Fibroblast of villous mesenchyme (primary cell): ENCODE measurements around the gene RAB31. TPM values are rescaled to one million over a fixed set of nuclear protein-coding genes. Genes with fewer than 3 reads are reported as not detected.

Source experiments
- DNase-seq: peaks from one replicate; pipeline ENCODE4 v3.0.0-alpha.2; 2010; ENCODE audit warnings: low read depth
- H3K4me3 ChIP-seq: 2 replicates; pipeline ENCODE4 v1.5.1; 2011; ENCODE audit warnings: low read depth, mild to moderate bottlenecking, low read length
- CTCF ChIP-seq: IDR thresholded peaks from 2 replicates; pipeline ENCODE4 v1.5.1; 2012; ENCODE audit warnings: low read depth, mild to moderate bottlenecking, low read length; ENCODE audit not compliant: insufficient read depth
- small RNA-seq: library from RNA; depleted of rRNA; stranded (forward); fragments of <200 nt; gene quantifications from one replicate; pipeline ENCODE3, GENCODE V24; 2012
- total RNA-seq: library from RNA; depleted of rRNA; stranded (reverse); fragments of >200 nt; gene quantifications from 2 replicates; pipeline ENCODE4 v1.2.3, GENCODE V29; 2012

Gene RAB31
- total RNA-seq, 1 donor, result 34.5 TPM

GRCh38 chr18:9902832-9903231, 194.7 kb downstream of the RAB31 start:
- peak; percentile 52 for DNase-seq
- TF ChIP-seq CTCF, result no peak
- no peak overlapping the region for H3K4me3 ChIP-seq

DNA sequence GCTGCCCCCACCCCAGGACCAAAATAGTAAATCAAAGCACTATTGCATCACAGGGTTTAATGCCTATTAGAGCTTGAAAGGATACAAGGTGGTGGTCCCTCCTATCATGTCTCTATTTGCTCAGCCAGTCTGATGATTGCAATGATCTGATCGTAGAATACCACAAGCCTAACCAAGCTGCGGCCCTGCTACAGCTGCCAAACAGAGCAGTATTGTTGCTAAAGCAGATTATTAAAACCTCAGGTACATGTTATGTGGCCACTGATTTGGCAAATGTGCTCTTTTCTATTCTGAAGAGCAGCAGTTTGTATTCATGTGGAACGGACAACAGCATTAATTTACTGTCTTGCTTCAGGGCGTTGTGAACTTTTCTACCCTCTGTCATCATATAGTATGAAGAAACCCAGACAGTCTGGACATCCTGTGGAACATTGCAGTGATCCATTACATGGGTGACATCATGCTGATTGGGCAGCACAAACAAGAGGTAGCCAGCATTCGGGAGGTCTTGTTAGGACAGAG, 197.4 kb downstream of the RAB31 start:
- H3K4me3 ChIP-seq, result no peak overlapping the region
- no peak for TF ChIP-seq CTCF
- peak; percentile 90 for DNase-seq

DNA sequence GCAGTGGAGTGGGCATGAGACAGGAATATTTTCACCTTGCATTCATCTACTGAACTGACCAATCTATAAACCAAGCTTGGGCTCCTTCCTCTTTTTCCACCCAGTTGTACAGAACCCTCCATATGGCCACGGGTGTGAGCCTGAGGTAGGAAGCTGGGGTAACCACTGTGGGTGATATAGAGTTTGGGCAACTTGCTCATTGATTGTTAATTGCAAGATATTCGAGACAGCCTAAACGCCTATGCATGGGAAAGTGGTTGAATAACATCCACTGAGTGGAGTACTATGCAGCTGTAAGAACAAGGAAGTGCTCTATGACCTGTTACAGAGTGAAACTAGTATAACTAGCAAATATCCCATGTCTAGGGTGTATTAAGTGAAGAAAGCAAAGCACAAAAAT, 198.4 kb downstream of the RAB31 start:
- no peak for TF ChIP-seq CTCF
- no peak overlapping the region for H3K4me3 ChIP-seq
- DNase-seq, result no peak

GRCh38 chr18:9907867-9908266, 199.8 kb downstream of the RAB31 start:
- no peak for TF ChIP-seq CTCF

DNA sequence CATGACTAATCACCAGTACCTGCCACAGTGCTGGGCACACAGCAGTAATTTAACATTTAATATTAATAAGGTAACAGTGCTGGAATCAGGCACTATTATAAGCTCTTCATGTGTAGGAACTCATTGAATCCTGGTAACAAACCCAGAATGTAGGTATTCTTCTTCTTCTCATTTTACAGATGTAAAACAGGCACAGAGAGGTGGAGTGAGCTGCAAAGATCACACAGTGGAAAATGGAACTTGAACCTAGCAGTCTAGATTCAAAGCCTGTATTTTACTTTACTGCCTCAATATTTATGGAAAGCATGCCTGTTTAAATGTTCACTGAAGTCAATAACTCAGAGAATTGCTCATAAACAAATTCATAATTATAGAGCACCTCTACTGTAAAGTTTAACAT, 202.0 kb downstream of the RAB31 start:
- no peak overlapping the region for H3K4me3 ChIP-seq
- DNase-seq, result no peak
- no peak for TF ChIP-seq CTCF

More at GRCh38 chr18:9907867-9908266, 199.8 kb downstream of the RAB31 start:
- no peak for DNase-seq
- H3K4me3 ChIP-seq, result no peak overlapping the region

DNA sequence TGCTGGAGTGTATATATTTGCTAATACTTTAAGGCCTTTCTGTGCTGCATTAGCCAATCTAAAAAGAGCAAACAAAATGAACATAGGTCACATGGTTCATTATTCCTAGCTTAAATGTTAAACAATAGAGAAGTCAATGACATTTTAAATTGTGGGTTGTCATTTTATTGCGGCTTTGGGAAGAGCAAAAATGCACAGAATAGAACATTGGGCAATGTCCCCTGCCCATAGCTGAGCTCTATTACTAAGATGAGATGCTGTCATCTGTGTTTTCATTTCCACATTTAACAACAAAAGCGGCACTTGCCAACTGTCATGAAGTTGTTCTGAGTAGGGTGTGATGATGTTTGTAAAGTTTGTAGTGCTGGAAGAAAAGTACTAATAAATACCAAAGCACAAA, 202.6 kb downstream of the RAB31 start:
- no peak for DNase-seq
- H3K4me3 ChIP-seq, result no peak overlapping the region
- no peak for TF ChIP-seq CTCF

- DNase-seq, result no peak
- TF ChIP-seq CTCF, result no peak
- no peak overlapping the region for H3K4me3 ChIP-seq
Observed at GRCh38 chr18:9911226-9911625, 203.1 kb downstream of the RAB31 start.

Small RNA genes within 50 kb of the gene (small RNA-seq; reads per million reads assigned to genes)
- not detected for gene RN7SL862P
- not detected for gene RNA5SP449

Other genes starting within 250 kb of the RAB31 start
- 69.3 and 76.4 TPM in 2 replicates for gene RALBP1, start 232.8 kb upstream of the RAB31 start, total RNA-seq
- gene PPP4R1, start 93.7 kb upstream of the RAB31 start, total RNA-seq, result 99.2 and 136 TPM in 2 replicates
- under 0.01 TPM in 1 of 2 replicates, not detected in the other for gene TXNDC2, start 177.7 kb downstream of the RAB31 start, total RNA-seq
- 203 and 288 TPM in 2 replicates for gene VAPA, start 205.7 kb downstream of the RAB31 start, total RNA-seq